Thyroid gland (tissue), 4 donors: ENCODE data around the gene PCSK2.

Source experiments
- CTCF ChIP-seq, 6 experiments: fragments of 200-600 bp in 3 of 6; fragments of 450-650 bp in 3 of 6; sonication (generic) in 3 of 6; IDR thresholded peaks; one replicate each; pipeline ENCODE4 v1.5.1; 2016 to 2019; ENCODE audit warnings: antibody characterized with exemption in 6 of 6, mild to moderate bottlenecking in 2 of 6, inconsistent platforms in 1 of 6, moderate library complexity in 1 of 6
- POLR2A ChIP-seq, 2 donors: fragments of 450-650 bp; IDR thresholded peaks; one replicate each; pipeline ENCODE4 v1.6.1; 2017; ENCODE audit warnings: antibody characterized with exemption in 2 of 2, mild to moderate bottlenecking in 2 of 2, moderate library complexity in 1 of 2

GRCh38 chr20:17468073-17468840, 241.4 kb downstream of the PCSK2 start:
- no peak for TF ChIP-seq CTCF (IDR thresholded peaks at IDR 0.05)
- TF ChIP-seq POLR2A (IDR thresholded peaks at IDR 0.05), result no peak
